Progenitor cell of endocrine pancreas (in vitro differentiated cells): ENCODE results near the gene SETDB1. TPM values are rescaled to one million over a fixed set of nuclear protein-coding genes. Genes with fewer than 3 reads are reported as not detected.

ENCODE experiments used
- DNase-seq: peaks from one replicate; pipeline ENCODE4 v3.0.0; 2021; ENCODE audit warnings: low spot score; ENCODE audit not compliant: unreplicated experiment
- H3K27ac Mint-ChIP-seq: 2 replicates; pipeline ENCODE4 v1.8.0; 2021; ENCODE audit warnings: mild to moderate bottlenecking, moderate library complexity, mixed read lengths
- H3K27me3 Mint-ChIP-seq: 2 replicates; pipeline ENCODE4 v1.8.0; 2021; ENCODE audit warnings: mixed read lengths
- H3K36me3 Mint-ChIP-seq: 2 replicates; pipeline ENCODE4 v1.8.0; 2022; ENCODE audit warnings: mixed read lengths; ENCODE audit not compliant: insufficient read depth
- H3K4me1 Mint-ChIP-seq: 2 replicates; pipeline ENCODE4 v1.8.0; 2021; ENCODE audit warnings: low read depth, mixed read lengths
- H3K4me3 Mint-ChIP-seq: 2 replicates; pipeline ENCODE4 v1.8.0; 2021; ENCODE audit warnings: low read depth, mild to moderate bottlenecking, moderate library complexity, mixed read lengths
- H3K9me3 Mint-ChIP-seq: 2 replicates; pipeline ENCODE4 v1.8.0; 2021; ENCODE audit warnings: low read depth, mixed read lengths
- total RNA-seq: library from RNA; stranded (reverse); gene quantifications from 2 replicates; pipeline ENCODE4 v1.2.1, GENCODE V29; 2021
- TF ChIP-seq, protein P1 (sequence below): fragments of 200-600 bp; sonication (generic); IDR thresholded peaks from one replicate; pipeline ENCODE4 v1.5.0; 2021; ENCODE audit warnings: antibody characterized with exemption, mild to moderate bottlenecking; ENCODE audit not compliant: unreplicated experiment

SETDB1 gene
- total RNA-seq, 1 donor from 2014 or later, result 110 TPM

GRCh38 chr1:150931773-150932172 lies 5.6 kb downstream of the SETDB1 start:
- TF ChIP-seq, protein P1, sequence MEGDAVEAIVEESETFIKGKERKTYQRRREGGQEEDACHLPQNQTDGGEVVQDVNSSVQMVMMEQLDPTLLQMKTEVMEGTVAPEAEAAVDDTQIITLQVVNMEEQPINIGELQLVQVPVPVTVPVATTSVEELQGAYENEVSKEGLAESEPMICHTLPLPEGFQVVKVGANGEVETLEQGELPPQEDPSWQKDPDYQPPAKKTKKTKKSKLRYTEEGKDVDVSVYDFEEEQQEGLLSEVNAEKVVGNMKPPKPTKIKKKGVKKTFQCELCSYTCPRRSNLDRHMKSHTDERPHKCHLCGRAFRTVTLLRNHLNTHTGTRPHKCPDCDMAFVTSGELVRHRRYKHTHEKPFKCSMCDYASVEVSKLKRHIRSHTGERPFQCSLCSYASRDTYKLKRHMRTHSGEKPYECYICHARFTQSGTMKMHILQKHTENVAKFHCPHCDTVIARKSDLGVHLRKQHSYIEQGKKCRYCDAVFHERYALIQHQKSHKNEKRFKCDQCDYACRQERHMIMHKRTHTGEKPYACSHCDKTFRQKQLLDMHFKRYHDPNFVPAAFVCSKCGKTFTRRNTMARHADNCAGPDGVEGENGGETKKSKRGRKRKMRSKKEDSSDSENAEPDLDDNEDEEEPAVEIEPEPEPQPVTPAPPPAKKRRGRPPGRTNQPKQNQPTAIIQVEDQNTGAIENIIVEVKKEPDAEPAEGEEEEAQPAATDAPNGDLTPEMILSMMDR, result no peak
- peaks cover 55% of the 10 kb centered on the region for H3K36me3 Mint-ChIP-seq
- H3K4me3 Mint-ChIP-seq, result no peak overlapping the region
- no peak for DNase-seq
- H3K27ac Mint-ChIP-seq, result no peak overlapping the region
- no peaks in the 10 kb centered on the region for H3K27me3 Mint-ChIP-seq
- H3K4me1 Mint-ChIP-seq, result peaks cover 6% of the 10 kb centered on the region
- H3K9me3 Mint-ChIP-seq, result peaks cover 2% of the 10 kb centered on the region

GRCh38 chr1:150944856-150945255 lies 18.7 kb downstream of the SETDB1 start:
- Mint-ChIP-seq H3K4me1 (no peaks in the 10 kb centered on the region), H3K27me3 (no peaks in the 10 kb centered on the region), H3K4me3 (no peak overlapping the region), H3K27ac (no peak overlapping the region), H3K36me3 (peaks cover 33% of the 10 kb centered on the region), H3K9me3 (no peaks in the 10 kb centered on the region)
- no peak for DNase-seq
- TF ChIP-seq, protein P1, result no peak

DNA sequence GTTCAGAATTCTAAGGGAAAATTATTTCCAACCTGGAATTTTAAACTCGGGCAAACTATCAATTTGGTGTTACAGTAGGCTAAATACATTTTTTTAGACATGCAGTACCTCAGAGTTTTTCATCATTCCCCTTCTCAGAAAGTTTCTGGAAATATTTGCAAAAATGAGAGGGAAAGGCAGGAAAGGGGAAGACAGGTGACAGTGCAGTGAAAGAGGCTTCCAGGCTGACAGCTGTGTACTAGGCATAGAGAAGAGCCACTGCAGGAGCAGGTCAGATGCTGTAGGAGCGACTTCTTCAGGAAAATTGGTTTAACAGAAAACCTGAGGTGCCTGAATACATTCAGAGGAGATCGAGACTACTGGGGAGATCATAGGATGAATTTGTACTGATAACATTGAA lies 28.5 kb downstream of the SETDB1 start:
- peak overlapping the region; percentile 43 for H3K27ac Mint-ChIP-seq
- H3K27me3 Mint-ChIP-seq, result no peaks in the 10 kb centered on the region
- no peaks in the 10 kb centered on the region for H3K4me1 Mint-ChIP-seq
- no peaks in the 10 kb centered on the region for H3K9me3 Mint-ChIP-seq
- peaks cover 41% of the 10 kb centered on the region for H3K36me3 Mint-ChIP-seq
- no peak overlapping the region for H3K4me3 Mint-ChIP-seq
- TF ChIP-seq, protein P1, result no peak
- no peak for DNase-seq

DNA sequence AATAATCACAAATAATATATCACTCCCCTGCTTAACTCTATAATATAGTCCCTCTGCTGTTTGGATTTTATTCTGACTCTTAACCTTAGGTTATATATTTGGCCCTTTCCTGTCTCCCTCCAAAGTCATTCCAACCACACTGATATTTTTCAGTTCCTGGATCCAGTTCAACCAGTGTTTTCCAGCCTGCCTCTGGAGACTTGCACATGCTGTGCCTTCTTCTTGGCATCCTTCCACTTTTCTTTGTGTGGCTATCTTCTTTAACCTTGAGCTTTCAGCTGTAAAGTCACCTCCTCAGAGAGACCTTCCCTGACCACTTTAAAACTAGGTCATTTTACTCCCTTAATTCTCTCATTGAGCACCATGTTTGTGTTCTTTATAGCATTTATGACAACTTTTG lies 29.1 kb downstream of the SETDB1 start:
- Mint-ChIP-seq H3K9me3 (no peaks in the 10 kb centered on the region), H3K4me1 (no peaks in the 10 kb centered on the region), H3K27ac (no peak overlapping the region), H3K27me3 (no peaks in the 10 kb centered on the region), H3K4me3 (no peak overlapping the region), H3K36me3 (peaks cover 41% of the 10 kb centered on the region)
- TF ChIP-seq, protein P1, result no peak
- no peak for DNase-seq

GRCh38 chr1:150957666-150958065 lies 31.5 kb downstream of the SETDB1 start:
- TF ChIP-seq, protein P1, result no peak
- no peak overlapping the region for H3K27ac Mint-ChIP-seq
- DNase-seq, result no peak
- H3K4me3 Mint-ChIP-seq, result no peak overlapping the region
- peaks cover 44% of the 10 kb centered on the region for H3K36me3 Mint-ChIP-seq
- H3K27me3 Mint-ChIP-seq, result no peaks in the 10 kb centered on the region
- no peaks in the 10 kb centered on the region for H3K9me3 Mint-ChIP-seq
- H3K4me1 Mint-ChIP-seq, result peaks cover 2% of the 10 kb centered on the region
